ENCODE results near the gene ILKAP. TPM values are rescaled to one million over a fixed set of nuclear protein-coding genes. Genes with fewer than 3 reads are reported as not detected.

ILKAP gene
- total and polyA plus RNA-seq, 2 of the 4 experiments (the other 2 are of a cell fraction): 13.3 to 44.2 TPM

GRCh38 chr2:238247841-238248453 lies 44.5 kb upstream of the ILKAP start:
- H3K4me3 ChIP-seq (ENCODE audit: insufficient read depth, low read depth, low read length): no peak overlapping the region
- WGBS, 2 experiments (ENCODE audit: extremely low coverage in 2 of 2, insufficient read length in 1 of 2): 79% methylated on average over 4 of the region's 10 CpGs; no CpG with 5 or more reads in 1 of the 2 experiments
- TF ChIP-seq RCOR1 (IDR thresholded peaks at IDR 0.05; ENCODE audit: insufficient replicate concordance, low read length): no peak
- TF ChIP-seq NFE2L2 (IDR thresholded peaks at IDR 0.05; ENCODE audit: low read depth, low read length): no peak
- TF ChIP-seq BHLHE40 (IDR thresholded peaks at IDR 0.05; ENCODE audit: low read depth, low read length): no peak
- TF ChIP-seq RFX5 (IDR thresholded peaks at IDR 0.05; ENCODE audit: low read depth, low read length): no peak
- no peak for TF ChIP-seq CEBPB (IDR thresholded peaks at IDR 0.05; ENCODE audit: low read depth, low read length)
- TF ChIP-seq FOS (IDR thresholded peaks at IDR 0.05; ENCODE audit: low read depth, low read length): no peak
- TF ChIP-seq MAFK (IDR thresholded peaks at IDR 0.05; ENCODE audit: low read depth, low read length): no peak
- TF ChIP-seq MXI1 (IDR thresholded peaks at IDR 0.05; ENCODE audit: borderline replicate concordance, low read depth, low read length): no peak
- no peak for TF ChIP-seq CHD1 (IDR thresholded peaks at IDR 0.05; ENCODE audit: low read depth, low read length)
- no peak for TF ChIP-seq ELK1 (IDR thresholded peaks at IDR 0.05; ENCODE audit: borderline replicate concordance, low read depth, low read length)
- no peak for TF ChIP-seq USF2 (IDR thresholded peaks at IDR 0.05; ENCODE audit: low read depth, low read length)
- no peak for TF ChIP-seq POLR2A (IDR thresholded peaks at IDR 0.05; ENCODE audit: low read depth, low read length)
- TF ChIP-seq SMC3 (IDR thresholded peaks at IDR 0.05; ENCODE audit: low read depth, low read length): no peak
- no peak for TF ChIP-seq CTCF (conservative IDR thresholded peaks at IDR 0.05; ENCODE audit: low read depth, low read length)
- no peak for TF ChIP-seq RAD21 (IDR thresholded peaks at IDR 0.05; ENCODE audit: low read length)
- TF ChIP-seq MAZ (IDR thresholded peaks at IDR 0.05; ENCODE audit: borderline replicate concordance, low read depth, low read length): no peak
- dilution Hi-C loops (cut with HindIII; ENCODE audit: low sequenced_read_pairs, unreplicated experiment) (no loop called here), in situ Hi-C loops (cut with MboI; ENCODE audit: low sequenced_read_pairs) (no loop called here), intact Hi-C loops (cut with micrococcal nuclease) (no loop called here)
- H4K91ac ChIP-seq (ENCODE audit: insufficient read depth, low read depth, low read length): no peak overlapping the region
- H3K18ac ChIP-seq (ENCODE audit: low read depth, low read length): no peak overlapping the region
- ATAC-seq (ENCODE audit: low read depth) (no peak), DNase-seq (no peak)
- H2AK5ac ChIP-seq (ENCODE audit: low read depth, low read length): no peak overlapping the region
- ChIA-PET CTCF (no interaction called here), POLR2A (ENCODE audit: unreplicated experiment) (no interaction called here)
- no peaks in the 10 kb centered on the region for H3K4me1 ChIP-seq (ENCODE audit: control insufficient read depth, insufficient read depth, low read length)
- no peak overlapping the region for H3K27ac ChIP-seq (ENCODE audit: insufficient read depth, low read length)
- H3K9me1 ChIP-seq (ENCODE audit: insufficient read depth, low read length): no peaks in the 10 kb centered on the region
- no peak overlapping the region for H4K5ac ChIP-seq (ENCODE audit: low read depth, low read length)
- H2BK15ac ChIP-seq (ENCODE audit: low read depth, low read length): no peak overlapping the region
- no peaks in the 10 kb centered on the region for H3K9me3 ChIP-seq (ENCODE audit: control insufficient read depth, insufficient read depth, low read length)
- H3K56ac ChIP-seq (ENCODE audit: extremely low read depth, insufficient read depth, low read length): no peak overlapping the region
- no peak overlapping the region for H2BK20ac ChIP-seq (ENCODE audit: low read depth, low read length)
- H3K27me3 ChIP-seq (ENCODE audit: control insufficient read depth, insufficient read depth, low read length): no peaks in the 10 kb centered on the region
- H4K20me1 ChIP-seq (ENCODE audit: insufficient read depth, low read length): no peaks in the 10 kb centered on the region
- no peaks in the 10 kb centered on the region for H3K79me1 ChIP-seq (ENCODE audit: low read depth in 1 of 2, low read length in 2 of 2)
- H2AFZ ChIP-seq (replicated peaks; ENCODE audit: low read length, poor library complexity): no peak overlapping the region
- no peak overlapping the region for H3K4me2 ChIP-seq (ENCODE audit: low read depth, low read length)
- H3K36me3 ChIP-seq (ENCODE audit: control insufficient read depth, insufficient read depth, low read length): peaks cover 12% of the 10 kb centered on the region
- no peak overlapping the region for H3K14ac ChIP-seq (replicated peaks; ENCODE audit: low read depth, low read length)
- no peak overlapping the region for H2BK5ac ChIP-seq (ENCODE audit: low read depth, low read length, poor library complexity, severe bottlenecking)
- BruUV-seq (replicated peaks): no TSS peak
- no peak overlapping the region for H2BK120ac ChIP-seq (ENCODE audit: low read depth, low read length)
- no peak overlapping the region for H3K4ac ChIP-seq (ENCODE audit: low read depth, low read length)
- H3K23ac ChIP-seq (ENCODE audit: low read depth, low read length): no peak overlapping the region
- H4K8ac ChIP-seq (ENCODE audit: low read depth in 2 of 2, low read length in 2 of 2): no peak overlapping the region
- no peak overlapping the region for H3K9ac ChIP-seq (ENCODE audit: low read depth, low read length)
- H2AK9ac ChIP-seq (replicated peaks; ENCODE audit: low read depth, low read length, poor library complexity): no peak overlapping the region
